ENCODE results near the gene FOXO3. TPM values are rescaled to one million over a fixed set of nuclear protein-coding genes. Genes with fewer than 3 reads are reported as not detected.

FOXO3 gene
- total RNA-seq, 4 donors from 2014 or later, result 110 to 176 (median 139) TPM

DNA sequence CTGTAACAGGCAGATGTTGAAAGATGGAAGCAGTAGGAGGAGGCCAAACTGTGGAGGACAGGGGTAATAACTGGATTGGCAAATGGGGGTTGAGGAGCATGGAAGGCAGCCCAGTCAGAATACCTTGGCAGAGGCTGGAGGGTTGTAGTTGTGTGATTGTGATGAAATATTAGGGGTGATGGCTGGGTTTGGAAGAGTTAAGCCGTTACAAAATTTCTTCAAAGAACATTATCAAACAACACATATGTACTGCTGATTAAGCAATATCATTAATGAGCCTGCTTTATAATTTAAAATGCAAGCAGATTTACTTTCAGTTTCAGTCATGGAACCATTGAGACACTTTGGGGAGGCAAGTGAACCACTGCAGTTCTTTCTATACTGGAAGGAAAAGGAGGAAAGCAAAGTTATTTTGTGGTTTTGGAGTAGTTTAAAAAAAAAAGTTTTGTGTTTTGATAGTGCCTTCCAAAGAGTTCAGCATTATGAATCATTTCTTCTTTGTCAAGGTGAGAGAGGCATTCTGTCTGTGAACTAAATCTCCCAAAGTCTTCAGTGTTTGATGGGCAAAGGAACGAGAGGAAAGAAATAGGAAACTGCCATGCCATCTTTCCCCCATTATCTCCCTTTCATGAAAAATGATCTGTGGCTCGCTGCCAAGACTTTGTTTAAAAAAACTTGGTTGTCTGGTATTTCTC lies 20.7 kb downstream of the FOXO3 start:
- DNase-seq (ENCODE audit: low spot score in 2 of 2), result peak; percentile 70 to 90
- intact Hi-C loops (cut with DNase I; ENCODE audit: low total_unique reads), result no loop called here
- H3K4me3 ChIP-seq (ENCODE audit: low read depth, poor library complexity, severe bottlenecking), result no peak overlapping the region
- no peak for TF ChIP-seq CTCF (IDR thresholded peaks at IDR 0.05)
- TF ChIP-seq POLR2A (IDR thresholded peaks at IDR 0.05), result no peak
- 11% methylated on average over 3 of the region's 3 CpGs for WGBS, 2 donors

- TF ChIP-seq CTCF (IDR thresholded peaks at IDR 0.05) (no peak), POLR2A (IDR thresholded peaks at IDR 0.05) (no peak)
- WGBS, 2 donors, result 24 to 31% methylated on average over 1 of the region's 1 CpG
- DNase-seq (ENCODE audit: low spot score in 2 of 2), result no peak
- intact Hi-C loops (cut with DNase I; ENCODE audit: low total_unique reads), result no loop called here
- no peak overlapping the region for H3K4me3 ChIP-seq (ENCODE audit: low read depth, poor library complexity, severe bottlenecking)
These were observed 21.3 kb downstream of the FOXO3 start for GRCh38 chr6:108581932-108582475.

- intact Hi-C loops (cut with DNase I; ENCODE audit: low total_unique reads), result no loop called here
- no peak for DNase-seq (ENCODE audit: low spot score in 2 of 2)
- no peak for TF ChIP-seq POLR2A (IDR thresholded peaks at IDR 0.05)
- TF ChIP-seq CTCF (IDR thresholded peaks at IDR 0.05), result no peak
- no peak overlapping the region for H3K4me3 ChIP-seq (ENCODE audit: low read depth, poor library complexity, severe bottlenecking)
- WGBS, 2 donors, result 81 to 84% methylated on average over 3 of the region's 3 CpGs
These were observed 21.9 kb downstream of the FOXO3 start for GRCh38 chr6:108582618-108583017.

DNA sequence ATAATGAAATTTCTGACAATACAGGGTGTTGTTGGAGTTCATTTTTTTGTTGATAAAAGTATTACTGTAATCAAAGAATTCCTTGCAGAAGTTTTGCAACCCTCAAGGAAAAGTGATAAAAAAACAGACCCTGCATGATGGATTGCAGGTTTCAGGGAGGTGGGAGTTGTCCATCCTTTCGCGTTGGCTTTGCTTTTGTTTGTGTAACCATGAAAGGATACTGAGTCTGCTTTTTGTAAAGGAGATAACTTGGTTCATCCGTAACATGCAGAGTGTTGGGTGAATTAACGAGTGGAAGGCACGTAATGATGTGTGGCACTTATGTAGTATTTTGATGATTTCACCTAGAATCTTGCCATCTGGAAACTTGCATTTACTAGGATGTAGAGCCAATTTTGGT lies 23.6 kb downstream of the FOXO3 start:
- intact Hi-C loops (cut with DNase I; ENCODE audit: low total_unique reads), result no loop called here
- no peak for DNase-seq (ENCODE audit: low spot score in 2 of 2)
- 83 to 93% methylated on average over 5 of the region's 5 CpGs for WGBS, 2 donors
- TF ChIP-seq POLR2A (IDR thresholded peaks at IDR 0.05) (no peak), CTCF (IDR thresholded peaks at IDR 0.05) (no peak)
- H3K4me3 ChIP-seq (ENCODE audit: low read depth, poor library complexity, severe bottlenecking), result no peak overlapping the region

GRCh38 chr6:108585359-108585758 lies 24.6 kb downstream of the FOXO3 start:
- 78 to 93% methylated on average over 2 of the region's 2 CpGs for whole genome bisulfite sequencing, 2 donors
- no peak for DNase-seq (ENCODE audit: low spot score in 2 of 2)
- intact Hi-C loops (cut with DNase I; ENCODE audit: low total_unique reads), result no loop called here
- no peak overlapping the region for H3K4me3 ChIP-seq (ENCODE audit: low read depth, poor library complexity, severe bottlenecking)
- TF ChIP-seq CTCF (IDR thresholded peaks at IDR 0.05), result no peak
- no peak for TF ChIP-seq POLR2A (IDR thresholded peaks at IDR 0.05)

Data from lower leg skin (tissue), 4 donors.